ENCODE results near the gene AGMAT. TPM values are rescaled to one million over a fixed set of nuclear protein-coding genes. Genes with fewer than 3 reads are reported as not detected.
"Not testable (repeated sequence)": the region's sequence is repeated elsewhere in the genome, so short reads cannot be mapped to it uniquely, and the experiment has no call there.

Gene AGMAT
- total RNA-seq, 1 donor from 2014 or later, result 0.22 TPM

DNA sequence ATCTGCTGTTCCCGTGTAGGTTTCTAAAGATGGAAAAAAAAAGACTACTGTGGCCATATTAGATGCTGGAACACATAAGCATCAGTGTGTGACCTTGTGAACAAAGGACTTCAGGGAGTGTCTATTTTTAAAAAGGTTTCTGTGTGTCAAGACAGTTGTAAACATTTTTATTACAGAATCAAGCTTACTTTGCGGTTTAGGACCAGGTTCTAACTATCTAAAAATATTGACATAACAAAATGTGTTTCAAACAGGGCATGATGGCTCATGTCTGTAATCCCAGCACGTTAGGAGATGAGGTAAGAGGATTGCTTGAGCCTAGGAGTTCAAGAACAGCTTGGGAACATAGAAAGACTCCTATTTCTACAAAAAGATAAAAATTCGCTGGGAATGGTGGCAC lies 25.3 kb upstream of the AGMAT start:
- Mint-ChIP-seq H3K9me3 (ENCODE audit: unreplicated experiment) (no peaks in the 10 kb centered on the region), H3K4me3 (ENCODE audit: unreplicated experiment) (no peak overlapping the region)
- TF ChIP-seq, protein P1, sequence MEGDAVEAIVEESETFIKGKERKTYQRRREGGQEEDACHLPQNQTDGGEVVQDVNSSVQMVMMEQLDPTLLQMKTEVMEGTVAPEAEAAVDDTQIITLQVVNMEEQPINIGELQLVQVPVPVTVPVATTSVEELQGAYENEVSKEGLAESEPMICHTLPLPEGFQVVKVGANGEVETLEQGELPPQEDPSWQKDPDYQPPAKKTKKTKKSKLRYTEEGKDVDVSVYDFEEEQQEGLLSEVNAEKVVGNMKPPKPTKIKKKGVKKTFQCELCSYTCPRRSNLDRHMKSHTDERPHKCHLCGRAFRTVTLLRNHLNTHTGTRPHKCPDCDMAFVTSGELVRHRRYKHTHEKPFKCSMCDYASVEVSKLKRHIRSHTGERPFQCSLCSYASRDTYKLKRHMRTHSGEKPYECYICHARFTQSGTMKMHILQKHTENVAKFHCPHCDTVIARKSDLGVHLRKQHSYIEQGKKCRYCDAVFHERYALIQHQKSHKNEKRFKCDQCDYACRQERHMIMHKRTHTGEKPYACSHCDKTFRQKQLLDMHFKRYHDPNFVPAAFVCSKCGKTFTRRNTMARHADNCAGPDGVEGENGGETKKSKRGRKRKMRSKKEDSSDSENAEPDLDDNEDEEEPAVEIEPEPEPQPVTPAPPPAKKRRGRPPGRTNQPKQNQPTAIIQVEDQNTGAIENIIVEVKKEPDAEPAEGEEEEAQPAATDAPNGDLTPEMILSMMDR (IDR thresholded peaks at IDR 0.05; ENCODE audit: partially characterized antibody, unreplicated experiment), result no peak

DNA sequence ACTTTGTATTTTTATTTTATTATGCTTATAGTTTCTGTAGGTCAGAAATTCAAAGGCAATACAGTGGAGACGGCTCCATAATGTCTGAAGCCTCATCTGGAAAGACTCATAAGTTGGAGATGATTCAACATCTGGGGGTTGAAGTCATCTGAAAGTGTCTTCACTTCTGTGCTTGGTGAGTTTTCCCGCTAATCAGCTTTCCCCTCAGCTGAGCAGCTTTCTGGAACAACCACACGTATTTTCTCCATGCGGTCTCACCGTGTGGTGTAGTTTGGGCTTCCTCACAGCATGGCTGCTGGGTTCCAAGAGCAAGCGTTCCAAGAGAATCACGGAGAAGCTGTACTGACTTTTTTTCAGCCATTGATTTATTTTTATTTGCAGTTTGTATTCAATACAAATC lies 24.8 kb upstream of the AGMAT start:
- H3K36me3 Mint-ChIP-seq (ENCODE audit: unreplicated experiment), result no peaks in the 10 kb centered on the region
- no peak overlapping the region for H3K4me3 Mint-ChIP-seq (ENCODE audit: unreplicated experiment)
- no peak overlapping the region for H3K27ac Mint-ChIP-seq (ENCODE audit: unreplicated experiment)
- TF ChIP-seq, protein P1 (IDR thresholded peaks at IDR 0.05; ENCODE audit: partially characterized antibody, unreplicated experiment), result no peak
- peaks cover 2% of the 10 kb centered on the region for H3K27me3 Mint-ChIP-seq (ENCODE audit: unreplicated experiment)
- no peaks in the 10 kb centered on the region for H3K4me1 Mint-ChIP-seq (ENCODE audit: low read depth, unreplicated experiment)
- no peaks in the 10 kb centered on the region for H3K9me3 Mint-ChIP-seq (ENCODE audit: unreplicated experiment)
- no peak for DNase-seq

More for the DNA sequence above, 25.3 kb upstream of the AGMAT start:
- no peak for DNase-seq
- Mint-ChIP-seq H3K4me1 (ENCODE audit: low read depth, unreplicated experiment) (no peaks in the 10 kb centered on the region), H3K27me3 (ENCODE audit: unreplicated experiment) (peaks cover 2% of the 10 kb centered on the region), H3K36me3 (ENCODE audit: unreplicated experiment) (no peaks in the 10 kb centered on the region), H3K27ac (ENCODE audit: unreplicated experiment) (no peak overlapping the region)

DNA sequence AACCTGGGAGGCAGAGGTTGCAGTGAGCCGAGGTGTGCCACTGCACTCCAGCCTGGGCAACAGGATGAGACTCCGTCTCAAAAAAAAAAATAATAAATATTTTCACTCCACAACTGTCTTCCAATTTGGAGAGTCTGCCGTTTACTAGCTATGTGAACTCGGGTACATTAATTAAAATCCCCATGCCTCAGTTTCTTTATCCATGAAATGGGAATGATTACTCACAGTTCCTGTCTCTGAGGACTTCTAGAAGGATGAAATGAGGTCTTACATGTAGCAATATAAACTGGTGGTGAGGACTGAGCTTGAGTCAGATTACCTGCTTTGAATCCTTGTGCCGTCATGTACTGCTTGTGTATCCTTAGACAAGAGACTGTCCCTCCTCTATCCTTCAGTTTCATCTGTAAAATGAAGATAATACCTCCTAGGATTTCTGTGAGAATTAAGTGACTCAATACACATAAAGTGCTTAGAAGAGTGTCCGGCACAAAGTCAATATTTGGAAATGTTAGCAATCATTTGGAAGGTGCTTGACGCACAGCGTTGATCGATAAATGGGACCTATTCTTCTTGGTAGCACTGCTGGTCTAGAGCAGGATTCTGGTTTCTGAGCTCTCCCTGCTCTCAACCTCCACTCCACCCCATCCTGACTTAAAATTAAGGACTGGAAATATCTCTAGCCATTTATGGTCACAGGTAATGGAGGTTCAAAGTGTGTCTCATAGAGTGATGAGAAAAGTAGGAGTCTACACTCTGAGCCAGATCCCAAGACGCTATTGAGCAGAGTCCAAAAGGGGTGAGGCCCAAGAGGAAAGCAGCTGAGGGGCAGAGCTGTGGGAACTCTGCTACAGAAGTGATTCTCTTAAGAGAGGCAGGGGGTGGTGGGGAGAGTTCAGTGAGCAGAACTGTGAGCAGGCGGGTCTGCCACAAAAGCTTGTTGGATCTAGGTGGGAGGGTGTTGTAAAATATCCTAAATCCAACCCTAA lies 20.8 kb upstream of the AGMAT start:
- no peaks in the 10 kb centered on the region for H3K27me3 Mint-ChIP-seq (ENCODE audit: unreplicated experiment)
- no peaks in the 10 kb centered on the region for H3K9me3 Mint-ChIP-seq (ENCODE audit: unreplicated experiment)
- TF ChIP-seq, protein P1 (IDR thresholded peaks at IDR 0.05; ENCODE audit: partially characterized antibody, unreplicated experiment), result no peak
- no peaks in the 10 kb centered on the region for H3K36me3 Mint-ChIP-seq (ENCODE audit: unreplicated experiment)
- DNase-seq, result no peak
- H3K27ac Mint-ChIP-seq (ENCODE audit: unreplicated experiment), result no peak overlapping the region
- no peaks in the 10 kb centered on the region for H3K4me1 Mint-ChIP-seq (ENCODE audit: low read depth, unreplicated experiment)
- H3K4me3 Mint-ChIP-seq (ENCODE audit: unreplicated experiment), result no peak overlapping the region

DNA sequence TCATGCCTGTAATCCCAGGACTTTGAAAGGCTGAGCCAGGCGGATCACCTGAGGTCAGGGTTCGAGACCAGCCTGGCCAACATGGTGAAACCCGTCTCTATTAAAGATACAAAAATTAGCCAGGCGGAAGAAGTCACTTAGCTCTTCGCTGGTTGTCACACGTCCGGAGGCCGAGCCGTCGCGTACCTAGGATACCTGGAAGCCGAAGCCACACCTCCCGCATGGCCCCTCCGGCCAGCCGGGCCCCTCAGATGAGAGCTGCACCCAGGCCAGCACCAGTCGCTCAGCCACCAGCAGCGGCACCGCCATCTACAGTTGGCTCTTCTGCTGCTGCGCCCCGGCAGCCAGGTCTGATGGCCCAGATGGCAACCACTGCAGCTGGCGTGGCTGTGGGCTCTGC lies 19.5 kb upstream of the AGMAT start:
- H3K36me3 Mint-ChIP-seq (ENCODE audit: unreplicated experiment); H3K27ac Mint-ChIP-seq (ENCODE audit: unreplicated experiment); H3K4me1 Mint-ChIP-seq (ENCODE audit: low read depth, unreplicated experiment); H3K9me3 Mint-ChIP-seq (ENCODE audit: unreplicated experiment); H3K27me3 Mint-ChIP-seq (ENCODE audit: unreplicated experiment); DNase-seq: not testable (repeated sequence)
- peak overlapping the region; percentile 74 for H3K4me3 Mint-ChIP-seq (ENCODE audit: unreplicated experiment)

DNA sequence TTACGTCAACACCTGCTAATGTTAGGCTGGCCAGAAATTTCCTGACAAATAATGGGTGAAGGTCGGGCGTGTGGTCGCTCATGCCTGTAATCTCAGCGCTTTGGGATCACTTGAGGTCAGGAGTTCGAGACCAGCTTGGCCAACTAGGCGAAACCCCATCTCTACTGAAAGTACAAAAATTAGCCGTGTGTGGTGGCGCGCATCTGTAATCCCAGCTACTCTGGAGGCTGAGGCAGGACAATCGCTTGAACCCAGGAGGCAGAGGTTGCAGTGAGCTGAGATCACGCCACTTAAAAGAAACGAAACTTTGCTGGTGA lies 19.1 kb upstream of the AGMAT start:
- not testable (repeated sequence) for H3K36me3 Mint-ChIP-seq (ENCODE audit: unreplicated experiment); DNase-seq; H3K4me1 Mint-ChIP-seq (ENCODE audit: low read depth, unreplicated experiment); H3K9me3 Mint-ChIP-seq (ENCODE audit: unreplicated experiment); H3K27me3 Mint-ChIP-seq (ENCODE audit: unreplicated experiment)
- Mint-ChIP-seq H3K27ac (ENCODE audit: unreplicated experiment) (peak overlapping the region; percentile 23), H3K4me3 (ENCODE audit: unreplicated experiment) (peak overlapping the region; percentile 74)
